ENCODE results near the gene TCF7. TPM values are rescaled to one million over a fixed set of nuclear protein-coding genes. Genes with fewer than 3 reads are reported as not detected.

Gene TCF7
- polyA plus RNA-seq, 3 donors = 11.5 to 14.7 (median 14.4) TPM

Other genes starting within 250 kb of the TCF7 start
- 100 to 1,000 TPM; 127 to 136 (median 135) TPM for gene C5orf15, start 146.1 kb upstream of the TCF7 start, polyA plus RNA-seq (ENCODE audit: insufficient read length in 3 of 3)
- gene VDAC1, start 109.7 kb upstream of the TCF7 start, polyA plus RNA-seq (ENCODE audit: insufficient read length in 3 of 3) = 100 to 1,000 TPM; 184 to 202 (median 187) TPM
- 100 to 1,000 TPM; 681 to 900 (median 805) TPM for gene SKP1, start 62.3 kb downstream of the TCF7 start, polyA plus RNA-seq (ENCODE audit: insufficient read length in 3 of 3)
- gene PPP2CA, start 111.4 kb downstream of the TCF7 start, polyA plus RNA-seq (ENCODE audit: insufficient read length in 3 of 3) = 100 to 1,000 TPM; 176 to 229 (median 220) TPM

Measured in renal cortex interstitium (tissue), 3 donors.